Ovary (tissue), 3 donors: Measurements from ENCODE around the gene TCEA2.

Experiments
- CTCF ChIP-seq, 3 donors: fragments of 450-650 bp in 2 of 3; fragments of 200-600 bp in 1 of 3; IDR thresholded peaks; one replicate each; pipeline versions ENCODE4 v1.5.1 to v1.8.0; 2016 to 2022; ENCODE audit warnings: antibody characterized with exemption in 3 of 3, mild to moderate bottlenecking in 1 of 3
- POLR2A ChIP-seq: fragments of 450-650 bp; IDR thresholded peaks from one replicate; pipeline ENCODE4 v1.6.1; 2017; ENCODE audit warnings: antibody characterized with exemption, mild to moderate bottlenecking, moderate library complexity
- donor health status: DM: no; HTN: no; CAD: no.

GRCh38 chr20:64084685-64085152 lies 21.7 kb downstream of the TCEA2 start:
- TF ChIP-seq POLR2A (no peak), CTCF (IDR thresholded peaks at IDR 0.05) (no peak)
